Gastroesophageal sphincter (tissue), 3 donors: ENCODE measurements around the gene FXYD7.

Source experiments
- EP300 ChIP-seq: sonication (generic); formaldehyde crosslinking; IDR thresholded peaks from one replicate; pipeline ENCODE4 v1.6.1; 2017; ENCODE audit warnings: antibody characterized with exemption, mild to moderate bottlenecking
- POLR2A ChIP-seq, 2 donors: fragments of 450-650 bp; IDR thresholded peaks; one replicate each; pipeline ENCODE4 v1.6.1; 2017; ENCODE audit warnings: antibody characterized with exemption in 2 of 2, mild to moderate bottlenecking in 2 of 2, moderate library complexity in 1 of 2
- POLR2AphosphoS5 ChIP-seq: sonication (generic); formaldehyde crosslinking; IDR thresholded peaks from one replicate; pipeline ENCODE4 v1.6.1; 2017; ENCODE audit warnings: antibody characterized with exemption
- TF ChIP-seq, protein P1 (sequence below), 4 experiments: fragments of 200-600 bp in 2 of 4; fragments of 450-650 bp in 2 of 4; sonication (generic) in 1 of 4; IDR thresholded peaks; one replicate each; pipeline ENCODE4 v1.5.1; 2017 to 2019; ENCODE audit warnings: antibody characterized with exemption in 4 of 4, mild to moderate bottlenecking in 2 of 4, moderate library complexity in 2 of 4

DNA sequence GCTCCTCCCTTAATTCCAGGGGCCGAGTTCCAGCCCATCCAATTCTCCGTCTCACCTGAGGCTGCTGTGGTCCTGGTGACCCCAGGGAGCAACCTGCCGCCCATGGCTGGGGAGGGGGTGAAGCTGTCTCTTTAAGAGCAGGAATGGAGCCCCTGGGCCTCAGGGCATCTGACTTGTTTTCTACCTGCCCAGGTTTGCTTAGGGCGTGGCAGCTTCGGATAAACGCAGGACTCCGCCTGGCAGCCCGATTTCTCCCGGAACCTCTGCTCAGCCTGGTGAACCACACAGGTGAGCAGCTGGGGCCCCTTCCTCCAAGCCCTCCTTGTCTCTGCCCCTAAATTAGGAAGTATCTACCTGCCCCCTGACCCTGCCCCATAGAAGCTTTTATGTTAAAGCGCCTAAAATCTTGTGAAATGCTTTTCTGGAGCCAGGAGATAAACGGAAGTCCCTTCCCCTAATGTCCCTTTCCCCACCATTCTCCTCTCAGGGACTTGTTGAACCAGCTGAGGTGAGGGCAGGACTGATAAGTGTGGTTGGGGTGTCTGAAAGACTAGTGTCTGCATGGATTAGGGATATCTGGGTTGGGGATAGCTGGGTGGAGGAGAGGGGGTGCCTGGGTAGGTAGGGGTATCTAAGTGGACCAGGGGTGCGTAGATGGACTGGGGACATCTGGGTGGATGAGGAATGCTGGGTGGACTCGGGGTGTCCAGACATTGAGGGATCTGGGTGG is 26.8 kb upstream of the FXYD7 start:
- TF ChIP-seq, protein P1, sequence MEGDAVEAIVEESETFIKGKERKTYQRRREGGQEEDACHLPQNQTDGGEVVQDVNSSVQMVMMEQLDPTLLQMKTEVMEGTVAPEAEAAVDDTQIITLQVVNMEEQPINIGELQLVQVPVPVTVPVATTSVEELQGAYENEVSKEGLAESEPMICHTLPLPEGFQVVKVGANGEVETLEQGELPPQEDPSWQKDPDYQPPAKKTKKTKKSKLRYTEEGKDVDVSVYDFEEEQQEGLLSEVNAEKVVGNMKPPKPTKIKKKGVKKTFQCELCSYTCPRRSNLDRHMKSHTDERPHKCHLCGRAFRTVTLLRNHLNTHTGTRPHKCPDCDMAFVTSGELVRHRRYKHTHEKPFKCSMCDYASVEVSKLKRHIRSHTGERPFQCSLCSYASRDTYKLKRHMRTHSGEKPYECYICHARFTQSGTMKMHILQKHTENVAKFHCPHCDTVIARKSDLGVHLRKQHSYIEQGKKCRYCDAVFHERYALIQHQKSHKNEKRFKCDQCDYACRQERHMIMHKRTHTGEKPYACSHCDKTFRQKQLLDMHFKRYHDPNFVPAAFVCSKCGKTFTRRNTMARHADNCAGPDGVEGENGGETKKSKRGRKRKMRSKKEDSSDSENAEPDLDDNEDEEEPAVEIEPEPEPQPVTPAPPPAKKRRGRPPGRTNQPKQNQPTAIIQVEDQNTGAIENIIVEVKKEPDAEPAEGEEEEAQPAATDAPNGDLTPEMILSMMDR (IDR thresholded peaks at IDR 0.05), result no peak
- TF ChIP-seq POLR2A (IDR thresholded peaks at IDR 0.05) (no peak), POLR2AphosphoS5 (no peak), EP300 (no peak)
